Gastroesophageal sphincter (tissue), 4 donors: ENCODE data around the gene STRBP. TPM values are rescaled to one million over a fixed set of nuclear protein-coding genes. Genes with fewer than 3 reads are reported as not detected.

Experiments used
- ATAC-seq: fragments of 150-250 bp; one replicate; pipeline ENCODE4 v1.9.1; 2016; ENCODE audit warnings: mild to moderate bottlenecking, moderate library complexity
- H3K27ac ChIP-seq, 4 donors: fragments of 200-600 bp; sonication (generic) in 3 of 4; 1 replicate in 3 of 4; 2 replicates in 1 of 4; pipeline ENCODE4 v1.5.1; 2016 to 2019
- H3K27me3 ChIP-seq: fragments of 200-600 bp; sonication (generic); one replicate; pipeline ENCODE4 v1.5.1; 2019
- H3K36me3 ChIP-seq, 2 donors: fragments of 200-600 bp; sonication (generic); one replicate each; pipeline ENCODE4 v1.5.1; 2019; ENCODE audit warnings: control low read depth in 1 of 2
- H3K4me1 ChIP-seq, 3 donors: fragments of 200-600 bp; sonication (generic); 1 replicate in 2 of 3; 2 replicates in 1 of 3; pipeline ENCODE4 v1.5.1; 2016 to 2019; ENCODE audit warnings: control low read depth in 2 of 3
- H3K4me3 ChIP-seq, 2 donors: fragments of 200-600 bp; sonication (generic); one replicate each; pipeline ENCODE4 v1.5.1; 2019; ENCODE audit warnings: mild to moderate bottlenecking in 1 of 2, moderate library complexity in 1 of 2
- H3K9me3 ChIP-seq, 3 donors: fragments of 200-600 bp; sonication (generic); one replicate each; pipeline ENCODE4 v1.5.1; 2017 to 2019; ENCODE audit warnings: control low read depth in 2 of 3
- CTCF ChIP-seq, 4 experiments: fragments of 200-600 bp in 2 of 4; fragments of 450-650 bp in 2 of 4; sonication (generic) in 1 of 4; IDR thresholded peaks; one replicate each; pipeline ENCODE4 v1.5.1; 2017 to 2019; ENCODE audit warnings: antibody characterized with exemption in 4 of 4, mild to moderate bottlenecking in 2 of 4, moderate library complexity in 2 of 4
- EP300 ChIP-seq: sonication (generic); formaldehyde crosslinking; IDR thresholded peaks from one replicate; pipeline ENCODE4 v1.6.1; 2017; ENCODE audit warnings: antibody characterized with exemption, mild to moderate bottlenecking
- POLR2A ChIP-seq, 2 donors: fragments of 450-650 bp; IDR thresholded peaks; one replicate each; pipeline ENCODE4 v1.6.1; 2017; ENCODE audit warnings: antibody characterized with exemption in 2 of 2, mild to moderate bottlenecking in 2 of 2, moderate library complexity in 1 of 2
- POLR2AphosphoS5 ChIP-seq: sonication (generic); formaldehyde crosslinking; IDR thresholded peaks from one replicate; pipeline ENCODE4 v1.6.1; 2017; ENCODE audit warnings: antibody characterized with exemption
- WGBS, 2 donors: methylation state at CpG; one replicate each; pipeline ENCODE4 v1.1.5; 2018; ENCODE audit warnings: low coverage in 1 of 2; 5-methylcytosine and 5-hydroxymethylcytosine counted together
- total RNA-seq, 4 donors: library from RNA; depleted of rRNA; stranded (reverse); fragments of >200 nt; gene quantifications; one replicate each; pipeline ENCODE4 v1.1.0, GENCODE V29; 2016

Gene STRBP
- total RNA-seq, 4 donors from 2014 or later = 10.4 to 20.6 (median 14.8) TPM

DNA sequence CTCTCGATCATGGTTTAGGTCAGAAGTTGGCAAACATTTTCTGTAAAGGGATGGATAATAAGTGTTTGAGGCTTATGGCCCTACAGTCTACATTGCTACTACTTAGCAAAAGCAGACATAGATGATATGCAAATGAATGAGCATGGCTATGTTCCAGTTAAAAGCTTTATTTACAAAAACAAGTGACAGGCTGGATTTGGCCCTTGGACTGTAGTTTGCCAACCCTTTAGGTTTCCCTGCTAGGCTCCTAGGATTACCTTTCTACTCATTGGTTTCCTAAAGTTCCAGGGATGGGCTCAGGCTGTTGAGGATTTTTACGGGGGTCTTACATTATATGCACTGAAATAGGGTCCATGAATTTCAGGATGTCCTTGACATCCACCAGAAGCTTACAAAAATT is 177.4 kb downstream of the STRBP start:
- no peaks in the 10 kb centered on the region for H3K9me3 ChIP-seq
- no peak overlapping the region for H3K4me3 ChIP-seq
- ATAC-seq = no peak
- no peak for TF ChIP-seq EP300
- no peak for TF ChIP-seq POLR2AphosphoS5
- H3K36me3 ChIP-seq = peaks cover 0 to 94% of the 10 kb centered on the region in 2 donors
- no peak overlapping the region for H3K27ac ChIP-seq
- WGBS, 2 donors = 33 to 75% methylated on average over 1 to 2 of the region's 2 CpGs
- H3K27me3 ChIP-seq = no peaks in the 10 kb centered on the region
- H3K4me1 ChIP-seq = peaks cover 0 to 31% (median 5%) of the 10 kb centered on the region in 3 donors

- WGBS, 2 donors = 56 to 68% methylated on average over 8 of the region's 8 CpGs
- Histone ChIP-seq H3K27ac (peak overlapping the region in 1 of 4 donors; percentile 42), H3K4me1 (peaks cover 0 to 31% (median 5%) of the 10 kb centered on the region in 3 donors), H3K27me3 (no peaks in the 10 kb centered on the region), H3K9me3 (no peaks in the 10 kb centered on the region), H3K36me3 (peaks cover 0 to 94% of the 10 kb centered on the region in 2 donors), H3K4me3 (no peak overlapping the region)
- no peak for ATAC-seq
- no peak for TF ChIP-seq POLR2AphosphoS5
- TF ChIP-seq EP300 = no peak
- TF ChIP-seq POLR2A (IDR thresholded peaks at IDR 0.05) = no peak
- TF ChIP-seq CTCF (IDR thresholded peaks at IDR 0.05) = no peak
Measured at GRCh38 chr9:123090198-123090896, 178.0 kb downstream of the STRBP start.

GRCh38 chr9:123089790-123090189 is 178.6 kb downstream of the STRBP start:
- no peak for TF ChIP-seq CTCF (IDR thresholded peaks at IDR 0.05)
- no peak for TF ChIP-seq EP300
- no peak for TF ChIP-seq POLR2A (IDR thresholded peaks at IDR 0.05)
- TF ChIP-seq POLR2AphosphoS5 = no peak
- ATAC-seq = no peak
- no peak overlapping the region for H3K4me3 ChIP-seq
- peaks cover 0 to 31% (median 5%) of the 10 kb centered on the region in 3 donors for H3K4me1 ChIP-seq
- H3K27me3 ChIP-seq = no peaks in the 10 kb centered on the region
- no peaks in the 10 kb centered on the region for H3K9me3 ChIP-seq
- 93 to 94% methylated on average over 4 to 5 of the region's 5 CpGs for WGBS, 2 donors
- H3K27ac ChIP-seq = peak overlapping the region in 1 of 4 donors; percentile 42
- H3K36me3 ChIP-seq = peaks cover 0 to 94% of the 10 kb centered on the region in 2 donors

DNA sequence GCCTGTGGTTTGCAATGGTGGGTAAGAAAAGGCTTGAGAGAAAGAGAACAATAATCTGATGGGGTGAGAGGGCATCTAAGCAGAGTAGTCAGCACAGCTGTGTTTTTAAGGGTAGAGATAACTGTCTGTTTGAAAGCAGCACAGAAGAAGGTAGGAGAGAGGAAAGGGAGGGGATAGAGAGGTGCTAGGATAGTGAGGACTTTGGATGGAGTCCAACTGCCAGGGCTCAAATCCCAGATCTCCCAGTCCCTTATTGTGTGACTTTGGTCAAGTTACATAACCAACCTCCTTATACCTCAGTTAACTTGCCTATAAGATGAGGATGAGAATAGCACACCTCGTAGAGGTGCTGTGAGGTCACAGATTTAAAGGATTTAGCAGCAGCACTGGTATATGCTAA is 179.3 kb downstream of the STRBP start:
- peaks cover 0 to 31% (median 5%) of the 10 kb centered on the region in 3 donors for H3K4me1 ChIP-seq
- ATAC-seq = no peak
- no peaks in the 10 kb centered on the region for H3K9me3 ChIP-seq
- peak overlapping the region in 1 of 4 donors; percentile 12 for H3K27ac ChIP-seq
- H3K4me3 ChIP-seq = no peak overlapping the region
- H3K27me3 ChIP-seq = no peaks in the 10 kb centered on the region
- H3K36me3 ChIP-seq = peaks cover 0 to 96% of the 10 kb centered on the region in 2 donors
- WGBS, 2 donors = 92% methylated on average over 1 of the region's 1 CpG; no CpG with 5 or more reads in 1 of the 2 donors
- TF ChIP-seq POLR2A (IDR thresholded peaks at IDR 0.05) (no peak), POLR2AphosphoS5 (no peak), EP300 (no peak), CTCF (IDR thresholded peaks at IDR 0.05) (no peak)

DNA sequence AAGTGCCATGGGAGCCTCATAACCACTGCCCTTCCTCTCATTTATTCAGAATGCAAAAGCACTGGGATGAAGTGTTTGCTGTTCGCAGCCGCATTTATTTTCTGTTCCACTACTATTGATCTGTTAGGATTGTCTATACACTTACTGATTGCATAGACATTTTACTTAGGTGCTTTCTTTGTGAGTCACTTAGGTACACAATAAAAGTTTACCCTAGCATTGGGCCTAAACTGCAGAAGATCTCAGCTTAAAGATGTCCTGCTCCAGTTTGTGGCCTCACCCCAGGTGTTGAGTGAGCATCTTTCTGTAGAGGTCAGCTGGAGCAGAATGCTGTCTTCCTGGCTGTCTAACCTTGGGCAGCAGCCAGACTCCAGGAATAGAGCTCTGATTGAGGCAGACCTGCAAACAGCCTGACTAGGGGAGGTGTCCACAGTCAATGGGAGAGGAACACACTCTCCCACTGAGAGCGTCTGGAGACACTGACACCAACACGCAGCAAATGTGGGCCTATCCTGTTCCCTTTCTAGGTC is 181.0 kb downstream of the STRBP start:
- H3K9me3 ChIP-seq = no peaks in the 10 kb centered on the region
- H3K27me3 ChIP-seq = no peaks in the 10 kb centered on the region
- peaks cover 0 to 31% (median 5%) of the 10 kb centered on the region in 3 donors for H3K4me1 ChIP-seq
- WGBS, 2 donors = 92 to 100% methylated on average over 2 to 3 of the region's 4 CpGs
- no peak overlapping the region for H3K4me3 ChIP-seq
- ATAC-seq = no peak
- H3K36me3 ChIP-seq = peaks cover 0 to 96% of the 10 kb centered on the region in 2 donors
- H3K27ac ChIP-seq = no peak overlapping the region
- no peak for TF ChIP-seq POLR2A (IDR thresholded peaks at IDR 0.05)
- no peak for TF ChIP-seq CTCF (IDR thresholded peaks at IDR 0.05)
- TF ChIP-seq EP300 = no peak
- no peak for TF ChIP-seq POLR2AphosphoS5
